WTC11 (cell line): ENCODE data around the gene SETD3.

ENCODE experiments used
- ATF3 ChIP-seq: sonication (generic); formaldehyde crosslinking; conservative IDR thresholded peaks from 2 replicates; pipeline ENCODE4 v1.8.1; 2022; ENCODE audit warnings: mild to moderate bottlenecking, missing genetic modification reagents
- CREM ChIP-seq: sonication (generic); formaldehyde crosslinking; IDR thresholded peaks from 2 replicates; pipeline ENCODE4 v1.8.1; 2022; ENCODE audit warnings: mild to moderate bottlenecking, missing genetic modification reagents, moderate library complexity
- SP1 ChIP-seq: sonication (generic); formaldehyde crosslinking; conservative IDR thresholded peaks from 2 replicates; pipeline ENCODE4 v1.8.1; 2022; ENCODE audit warnings: missing genetic modification reagents

DNA sequence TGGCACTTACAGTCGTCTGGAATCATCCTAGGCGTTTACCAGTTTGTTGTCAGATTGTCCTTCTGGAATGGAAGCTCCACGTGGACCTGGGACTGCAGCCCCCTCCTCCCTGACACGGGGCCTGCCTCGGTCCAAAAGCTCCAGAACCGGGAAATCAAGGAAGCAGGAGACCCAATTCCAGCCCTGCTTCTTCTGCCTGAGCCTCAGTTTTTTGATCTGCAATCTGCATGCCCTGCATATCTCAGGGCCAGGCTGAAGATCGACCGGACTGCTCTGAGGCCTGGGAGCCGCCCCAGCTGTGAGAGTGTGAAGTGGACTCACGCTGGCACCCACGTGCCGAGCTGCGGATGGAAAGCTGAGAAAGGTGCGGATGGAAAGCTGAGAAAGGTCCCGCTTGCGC, 98.6 kb downstream of the SETD3 start:
- TF ChIP-seq SP1 (CRISPR knock-in tag) (no peak), CREM (CRISPR knock-in tag) (no peak), ATF3 (CRISPR knock-in tag) (no peak)
